T-cell (primary cell): Measurements from ENCODE around the gene FOXP4. TPM values are rescaled to one million over a fixed set of nuclear protein-coding genes. Genes with fewer than 3 reads are reported as not detected.
A peak's percentile ranks its signal among the peaks of the same experiment; 100 is the strongest.

ENCODE experiments used
- ATAC-seq, 4 experiments: fragments of 200-7000 bp in 3 of 4; fragments of 150-1000 bp in 1 of 4; cut with Tn5 transposase; replicated peaks in 1 of 4; 1 replicate in 3 of 4; 2 replicates in 1 of 4; pipeline ENCODE4 v1.10.0; 2021; ENCODE audit warnings: moderate library complexity in 3 of 4, mild to moderate bottlenecking in 2 of 4, moderate number of reproducible peaks in 1 of 4
- CTCF ChIA-PET, 2 donors: fragments of 300-600 bp; sonication (Branson Sonifier 250); formaldehyde crosslinking; loops; one replicate each; lab custom pipeline; 2022; ENCODE audit warnings: antibody characterized with exemption in 2 of 2; lab: Charles Lee
- POLR2A ChIA-PET, 2 donors: fragments of 300-600 bp; sonication (Branson Sonifier 250); formaldehyde crosslinking; loops; one replicate each; lab custom pipeline; 2022; ENCODE audit warnings: antibody characterized with exemption in 2 of 2; lab: Charles Lee
- DNase-seq, 35 experiments: peaks; one replicate each; pipeline versions ENCODE4 v3.0.0 to v3.0.0-alpha.2; 2013 to 2023
- H3K27ac ChIP-seq: one replicate; pipeline ENCODE4 v1.5.1; 2013; ENCODE audit warnings: low read length
- H3K27me3 ChIP-seq, 2 experiments: replicated peaks in 1 of 2; 1 replicate in 1 of 2; 2 replicates in 1 of 2; pipeline versions ENCODE4 v1.6.1 to v1.7.0; 2013; ENCODE audit warnings: low read length in 1 of 2, mixed read lengths in 1 of 2; ENCODE audit not compliant: control insufficient read depth in 2 of 2, insufficient read depth in 2 of 2; ENCODE audit errors: extremely low read depth in 1 of 2
- H3K36me3 ChIP-seq, 2 donors: 1 replicate in 1 of 2; 2 replicates in 1 of 2; pipeline versions ENCODE4 v1.6.1 to v1.7.0; 2013; ENCODE audit warnings: low read length in 1 of 2; ENCODE audit not compliant: control insufficient read depth in 2 of 2, insufficient read depth in 1 of 2; ENCODE audit errors: extremely low read depth in 1 of 2
- H3K4me1 ChIP-seq, 2 experiments: 1 replicate in 1 of 2; 2 replicates in 1 of 2; pipeline versions ENCODE4 v1.6.1 to v1.7.0; 2013; ENCODE audit warnings: low read length in 2 of 2, mixed read lengths in 1 of 2; ENCODE audit not compliant: insufficient read depth in 2 of 2, control insufficient read depth in 1 of 2; ENCODE audit errors: extremely low read depth in 1 of 2
- H3K4me3 ChIP-seq, 2 donors: 1 replicate in 1 of 2; 2 replicates in 1 of 2; pipeline versions ENCODE4 v1.5.1 to v1.7.0; 2013; ENCODE audit warnings: mild to moderate bottlenecking in 2 of 2, low read length in 1 of 2, moderate library complexity in 1 of 2; ENCODE audit not compliant: control insufficient read depth in 1 of 2; ENCODE audit errors: extremely low read depth in 1 of 2
- H3K9me3 ChIP-seq: 2 replicates; pipeline ENCODE4 v1.7.0; 2013
- H3K27ac Mint-ChIP-seq, 2 donors: one replicate each; pipeline ENCODE4 v1.8.0; 2020 to 2021; ENCODE audit warnings: mild to moderate bottlenecking in 2 of 2, mixed read lengths in 2 of 2
- H3K27me3 Mint-ChIP-seq, 2 donors: one replicate each; pipeline ENCODE4 v1.8.0; 2021 to 2022; ENCODE audit warnings: mixed read lengths in 2 of 2
- H3K36me3 Mint-ChIP-seq: one replicate; pipeline ENCODE4 v1.8.0; 2021; ENCODE audit warnings: mixed read lengths
- H3K4me1 Mint-ChIP-seq, 3 donors: one replicate each; pipeline ENCODE4 v1.8.0; 2020 to 2022; ENCODE audit warnings: mixed read lengths in 3 of 3, mild to moderate bottlenecking in 1 of 3
- H3K4me3 Mint-ChIP-seq, 3 donors: one replicate each; pipeline ENCODE4 v1.8.0; 2020 to 2022; ENCODE audit warnings: mild to moderate bottlenecking in 3 of 3, mixed read lengths in 3 of 3, moderate library complexity in 3 of 3
- H3K9me3 Mint-ChIP-seq, 3 donors: one replicate each; pipeline ENCODE4 v1.8.0; 2020 to 2022; ENCODE audit warnings: mixed read lengths in 3 of 3
- WGBS: methylation state at CpG from one replicate; pipeline ENCODE4 v1.1.5; 2013; ENCODE audit warnings: missing lambda C conversion rate; ENCODE audit not compliant: insufficient coverage; 5-methylcytosine and 5-hydroxymethylcytosine counted together
- total RNA-seq, 35 experiments: library from RNA in 6 of 35; stranded (reverse) in 6 of 35; fragments of 120-200 nt in 1 of 35; gene quantifications; one replicate each; pipeline versions ENCODE4 v1.2.1 to v1.2.4 and lab custom pipeline; 2013 to 2026

FOXP4 gene
- total RNA-seq, 5 donors from 2014 or later (not counting 1 experiment from before 2014, with no cell fraction given): 4.6 to 10.1 (median 9.5) TPM

DNA sequence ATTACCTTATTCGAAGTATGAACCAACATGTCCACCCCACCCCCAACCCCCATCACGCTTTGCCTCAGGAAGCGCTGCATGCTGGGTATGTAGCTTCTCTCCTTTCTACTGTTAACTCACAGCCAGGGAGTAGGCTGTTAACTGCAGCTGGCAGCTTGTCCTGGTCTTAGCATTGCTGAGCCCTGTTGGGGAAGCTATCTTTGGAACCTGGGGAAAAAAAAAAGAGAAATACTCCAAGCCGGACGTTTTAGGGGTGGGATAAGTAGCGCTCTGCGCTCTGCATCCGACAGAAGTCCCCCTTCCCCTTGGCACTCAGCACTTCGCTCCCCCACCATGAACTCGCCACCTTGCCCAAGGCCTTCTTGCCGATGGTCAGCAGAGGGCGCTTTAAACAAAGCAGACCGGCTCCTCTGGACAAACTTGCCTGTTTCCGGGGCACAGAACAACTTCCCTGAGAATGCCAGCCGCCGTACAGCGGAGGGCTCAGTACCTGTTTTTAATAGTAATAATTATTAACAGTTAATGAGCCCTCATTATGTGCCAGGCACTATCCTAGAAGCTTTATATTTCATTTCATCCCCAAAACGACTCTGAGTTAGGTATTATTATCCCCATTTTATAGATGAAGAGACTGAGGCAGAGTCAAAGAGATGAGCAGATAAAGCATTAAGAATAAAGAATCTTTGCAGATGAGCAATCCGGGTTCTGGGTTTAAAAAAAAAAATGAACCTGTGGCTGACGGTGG, 56.9 kb downstream of the FOXP4 start:
- peaks cover 7 to 9% (median 8%) of the 10 kb centered on the region in 3 donors for H3K4me1 Mint-ChIP-seq
- no peak overlapping the region for H3K27ac Mint-ChIP-seq
- peak; percentile 43 to 85 (median 62) for DNase-seq
- H3K36me3 Mint-ChIP-seq: no peaks in the 10 kb centered on the region
- peaks cover 1 to 4% of the 10 kb centered on the region in 2 donors for H3K27me3 Mint-ChIP-seq
- CTCF ChIA-PET: interaction anchor here (0.6 to 2.0 kb wide), 16 partner anchors 11 to 945 kb away, joined by 3 to 7 read pairs (median 3); no protein-coding TSS in a partner anchor
- POLR2A ChIA-PET: interaction anchor here (0.6 kb wide), 2 partner anchors 49 to 123 kb away, joined by 3 to 6 read pairs; no protein-coding TSS in a partner anchor
- peaks cover 0 to 23% of the 10 kb centered on the region in 2 experiments for H3K27me3 ChIP-seq
- ATAC-seq: peak; percentile 70 to 84 (median 82)
- H3K9me3 ChIP-seq: no peaks in the 10 kb centered on the region
- no peak overlapping the region for H3K4me3 ChIP-seq
- peaks cover 0 to 7% of the 10 kb centered on the region in 2 experiments for H3K4me1 ChIP-seq
- no peak overlapping the region for H3K27ac ChIP-seq
- H3K36me3 ChIP-seq: no peaks in the 10 kb centered on the region
- WGBS: 3% methylated on average over 6 of the region's 20 CpGs
- no peak overlapping the region for H3K4me3 Mint-ChIP-seq
- H3K9me3 Mint-ChIP-seq: no peaks in the 10 kb centered on the region

GRCh38 chr6:41604006-41604405, 57.8 kb downstream of the FOXP4 start:
- H3K4me3 Mint-ChIP-seq: no peak overlapping the region
- ChIA-PET CTCF (interaction anchor here in 1 of 2 donors (2.0 kb wide), 1 partner anchor 77 kb away, joined by 6 read pairs; no protein-coding TSS in a partner anchor), POLR2A (no interaction called here)
- H3K4me1 Mint-ChIP-seq: peaks cover 7 to 9% (median 8%) of the 10 kb centered on the region in 3 donors
- H3K4me3 ChIP-seq: no peak overlapping the region
- H3K9me3 Mint-ChIP-seq: no peaks in the 10 kb centered on the region
- H3K36me3 Mint-ChIP-seq: no peaks in the 10 kb centered on the region
- peaks cover 1 to 4% of the 10 kb centered on the region in 2 donors for H3K27me3 Mint-ChIP-seq
- DNase-seq (no peak), ATAC-seq (no peak)
- WGBS: 77% methylated on average over 4 of the region's 5 CpGs
- peaks cover 0 to 7% of the 10 kb centered on the region in 2 experiments for H3K4me1 ChIP-seq
- no peaks in the 10 kb centered on the region for H3K9me3 ChIP-seq
- no peak overlapping the region for H3K27ac ChIP-seq
- H3K27ac Mint-ChIP-seq: no peak overlapping the region
- H3K36me3 ChIP-seq: no peaks in the 10 kb centered on the region
- H3K27me3 ChIP-seq: peaks cover 0 to 23% of the 10 kb centered on the region in 2 experiments

DNA sequence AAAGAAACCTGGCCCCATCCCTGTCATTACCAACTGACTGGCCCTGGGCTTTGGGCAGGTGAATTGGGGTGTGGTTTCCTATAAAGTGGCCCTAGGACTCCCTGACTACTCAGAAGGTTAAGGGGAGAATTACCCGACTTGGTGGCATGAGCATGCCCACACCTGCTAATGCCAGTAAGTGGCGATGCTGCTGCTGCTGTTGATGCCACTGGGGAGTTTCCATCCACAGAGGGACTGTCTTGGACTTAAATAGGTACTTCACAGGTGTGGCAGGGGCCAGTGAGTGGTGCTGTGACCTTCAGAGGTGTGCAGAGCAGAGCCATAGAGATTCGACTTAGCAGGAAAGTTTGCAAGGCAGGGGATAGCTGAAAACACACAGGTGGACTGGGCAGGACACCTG, 59.5 kb downstream of the FOXP4 start:
- ChIA-PET POLR2A (no interaction called here), CTCF (interaction anchor here in 1 of 2 donors (0.6 kb wide), 1 partner anchor 14 kb away, joined by 5 read pairs; no protein-coding TSS in a partner anchor)
- peaks cover 5% of the 10 kb centered on the region in 2 donors for H3K27me3 Mint-ChIP-seq
- H3K27me3 ChIP-seq: peaks cover 0 to 23% of the 10 kb centered on the region in 2 experiments
- no peak for DNase-seq
- H3K4me1 ChIP-seq: peaks cover 0 to 7% of the 10 kb centered on the region in 2 experiments
- H3K9me3 Mint-ChIP-seq: no peaks in the 10 kb centered on the region
- no peak for ATAC-seq
- no peak overlapping the region for H3K27ac ChIP-seq
- H3K36me3 Mint-ChIP-seq: no peaks in the 10 kb centered on the region
- no peaks in the 10 kb centered on the region for H3K9me3 ChIP-seq
- 74% methylated on average over 3 of the region's 3 CpGs for WGBS
- H3K36me3 ChIP-seq: no peaks in the 10 kb centered on the region
- no peak overlapping the region for H3K27ac Mint-ChIP-seq
- H3K4me3 ChIP-seq: no peak overlapping the region
- H3K4me3 Mint-ChIP-seq: no peak overlapping the region
- peaks cover 7 to 9% (median 8%) of the 10 kb centered on the region in 3 donors for H3K4me1 Mint-ChIP-seq

- Histone ChIP-seq H3K4me1 (peaks cover 0 to 7% of the 10 kb centered on the region in 2 experiments), H3K27me3 (peaks cover 0 to 20% of the 10 kb centered on the region in 2 experiments), H3K27ac (no peak overlapping the region), H3K36me3 (no peaks in the 10 kb centered on the region), H3K4me3 (no peak overlapping the region), H3K9me3 (no peaks in the 10 kb centered on the region)
- Mint-ChIP-seq H3K4me1 (peaks cover 7 to 9% (median 8%) of the 10 kb centered on the region in 3 donors), H3K36me3 (no peaks in the 10 kb centered on the region), H3K27me3 (peaks cover 9 to 11% of the 10 kb centered on the region in 2 donors), H3K27ac (no peak overlapping the region), H3K9me3 (no peaks in the 10 kb centered on the region), H3K4me3 (no peak overlapping the region)
- DNase-seq (no peak), ATAC-seq (no peak)
- CTCF ChIA-PET: no interaction called here
- POLR2A ChIA-PET: no interaction called here
- WGBS: no CpG with 5 or more reads among the region's 5 CpGs
Observed at GRCh38 chr6:41607036-41607435, 60.9 kb downstream of the FOXP4 start.

DNA sequence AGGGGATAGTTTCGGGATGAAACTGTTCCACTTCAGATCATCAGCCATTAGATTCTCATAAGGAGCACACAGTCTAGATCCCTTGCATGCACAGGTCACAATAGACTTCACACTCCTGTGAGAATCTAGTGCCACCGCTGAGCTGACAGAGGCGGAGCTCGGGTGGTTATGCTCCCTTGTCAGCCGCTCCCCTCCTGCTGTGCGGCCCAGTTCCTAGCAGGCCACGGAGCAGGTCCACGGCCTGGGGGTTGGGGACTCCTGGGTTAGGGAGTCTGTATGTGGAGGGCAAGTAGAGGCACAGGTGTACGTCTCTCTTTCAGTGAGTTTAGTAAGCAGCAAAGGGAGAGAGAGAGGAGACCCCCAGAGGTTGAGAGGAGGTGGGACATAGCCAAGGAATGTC, 61.6 kb downstream of the FOXP4 start:
- peaks cover 0 to 20% of the 10 kb centered on the region in 2 experiments for H3K27me3 ChIP-seq
- ChIA-PET POLR2A (no interaction called here), CTCF (no interaction called here)
- Mint-ChIP-seq H3K36me3 (no peaks in the 10 kb centered on the region), H3K27me3 (peaks cover 13 to 14% of the 10 kb centered on the region in 2 donors), H3K9me3 (peaks cover 0 to 4% (median 0%) of the 10 kb centered on the region in 3 donors), H3K4me1 (peaks cover 6 to 7% (median 6%) of the 10 kb centered on the region in 3 donors), H3K4me3 (no peak overlapping the region), H3K27ac (no peak overlapping the region)
- ATAC-seq (no peak), DNase-seq (no peak)
- no peak overlapping the region for H3K4me3 ChIP-seq
- no peaks in the 10 kb centered on the region for H3K36me3 ChIP-seq
- WGBS: 69% methylated on average over 4 of the region's 9 CpGs
- peaks cover 0 to 6% of the 10 kb centered on the region in 2 experiments for H3K4me1 ChIP-seq
- no peak overlapping the region for H3K27ac ChIP-seq
- no peaks in the 10 kb centered on the region for H3K9me3 ChIP-seq

DNA sequence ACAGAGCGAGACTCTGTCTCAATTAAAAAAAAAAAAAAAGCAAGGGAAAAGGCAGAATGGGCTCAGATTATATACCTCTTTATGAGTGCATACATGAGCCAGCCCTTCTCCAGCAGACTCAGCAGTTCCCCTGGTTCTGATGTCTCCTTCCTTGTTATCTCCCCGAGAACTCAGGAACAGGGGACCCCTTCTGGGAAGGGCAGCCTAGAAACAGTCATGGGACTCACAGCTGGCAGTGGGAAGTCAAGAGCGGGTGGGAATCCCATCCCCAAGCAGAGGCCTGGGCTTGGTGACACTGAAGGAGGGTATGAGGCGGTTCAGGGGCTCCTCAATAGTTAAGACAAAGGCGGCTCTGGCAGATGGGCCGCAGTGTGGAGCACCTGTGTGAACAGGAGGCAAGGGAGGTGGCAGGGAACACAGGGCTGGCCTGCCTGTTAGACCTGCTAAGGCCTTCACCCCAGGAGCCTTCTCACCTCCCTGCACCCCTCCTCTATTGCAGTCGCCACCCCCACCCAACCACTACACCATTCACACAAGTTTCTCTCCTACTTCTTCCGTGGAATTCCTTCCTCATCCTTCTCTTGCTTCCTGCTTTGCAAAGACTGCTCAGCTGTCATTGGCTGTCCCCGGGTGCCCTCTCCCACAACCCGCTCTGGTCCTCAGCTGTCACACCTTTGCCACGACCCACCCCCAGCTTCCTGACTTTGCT, 62.4 kb downstream of the FOXP4 start:
- Histone ChIP-seq H3K9me3 (no peaks in the 10 kb centered on the region), H3K27me3 (peaks cover 0 to 14% of the 10 kb centered on the region in 2 experiments), H3K36me3 (no peaks in the 10 kb centered on the region), H3K4me3 (no peak overlapping the region), H3K4me1 (no peaks in the 10 kb centered on the region), H3K27ac (no peak overlapping the region)
- DNase-seq (no peak), ATAC-seq (no peak)
- no peak overlapping the region for H3K4me3 Mint-ChIP-seq
- whole genome bisulfite sequencing: 80% methylated on average over 9 of the region's 11 CpGs
- H3K27me3 Mint-ChIP-seq: peaks cover 14% of the 10 kb centered on the region in 2 donors
- H3K9me3 Mint-ChIP-seq: peaks cover 0 to 4% (median 4%) of the 10 kb centered on the region in 3 donors
- H3K4me1 Mint-ChIP-seq: peaks cover 0 to under 1% (median 0%) of the 10 kb centered on the region in 3 donors
- H3K36me3 Mint-ChIP-seq: no peaks in the 10 kb centered on the region
- no peak overlapping the region for H3K27ac Mint-ChIP-seq
- POLR2A ChIA-PET: no interaction called here
- CTCF ChIA-PET: no interaction called here
